ENCODE results near the gene CTIF. TPM values are rescaled to one million over a fixed set of nuclear protein-coding genes. Genes with fewer than 3 reads are reported as not detected.

CTIF gene
- total RNA-seq, 1 donor from 2014 or later: 19.5 TPM

DNA sequence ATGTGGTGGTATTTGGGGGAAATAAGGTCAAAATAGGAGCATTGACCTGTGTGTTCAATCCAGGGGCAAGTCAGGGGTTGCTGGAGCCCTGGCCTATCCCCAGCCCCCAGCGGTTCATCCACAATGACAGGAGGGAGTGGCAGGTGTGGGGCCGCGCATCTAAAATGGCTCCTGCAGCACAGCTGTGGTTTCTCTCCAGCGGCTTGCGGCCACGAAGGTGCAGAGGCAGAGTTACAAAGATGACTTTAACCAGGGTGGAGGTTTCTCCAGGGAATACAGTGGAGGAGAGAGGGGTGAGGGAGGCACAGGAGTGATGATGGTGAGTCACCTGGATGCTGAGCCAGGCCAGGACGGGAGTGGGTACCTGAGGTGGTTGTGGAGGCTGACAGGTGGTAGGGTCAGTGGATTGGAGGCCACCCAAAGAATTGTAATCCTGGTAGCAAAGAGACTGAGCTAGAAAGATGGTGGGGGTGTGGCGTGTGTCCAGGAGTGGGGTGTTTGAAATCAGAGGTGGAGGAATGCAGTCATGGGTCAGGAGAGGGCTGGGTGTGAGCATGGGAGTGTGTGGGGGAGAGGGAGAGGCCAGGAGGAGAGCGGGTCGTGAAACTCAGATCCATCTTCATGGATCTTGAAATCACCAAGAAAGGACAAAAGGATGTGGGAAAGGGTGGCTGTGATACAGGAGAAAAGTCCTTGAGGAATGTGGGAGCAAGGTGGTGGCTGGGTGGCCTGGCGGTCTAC, 83.2 kb downstream of the CTIF start:
- DNase-seq: no peak

DNA sequence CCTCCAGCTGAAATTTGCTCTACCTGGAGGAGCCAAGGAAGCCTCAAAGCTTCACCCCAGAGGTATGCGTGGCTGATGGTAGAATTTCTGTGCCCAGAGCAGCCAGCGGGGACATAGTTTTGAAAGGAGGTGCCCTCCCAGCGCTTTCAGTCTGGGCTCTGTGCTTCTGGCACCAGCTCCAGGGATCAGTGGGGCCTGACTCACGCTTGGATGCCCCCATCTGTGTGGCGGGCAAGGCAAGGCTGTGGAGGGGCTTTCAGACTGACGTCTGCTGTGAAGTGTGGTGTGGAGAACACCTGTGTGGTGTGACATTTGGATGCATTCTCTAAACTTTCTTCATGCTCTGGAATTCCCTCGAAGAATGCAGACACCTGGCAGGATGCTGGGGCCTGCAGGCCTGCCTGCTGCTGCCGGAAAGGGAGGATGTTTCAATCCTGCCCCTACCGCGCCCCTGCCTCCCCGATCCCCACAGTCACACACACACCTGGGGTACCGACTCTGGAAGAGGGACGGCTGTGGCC, 84.1 kb downstream of the CTIF start:
- DNase-seq: no peak

- peak; percentile 31 for DNase-seq
These were observed 84.8 kb downstream of the CTIF start for GRCh38 chr18:48623468-48624235.

- DNase-seq: no peak
These were observed 86.0 kb downstream of the CTIF start for GRCh38 chr18:48624856-48625255.

- DNase-seq: no peak
These were observed 88.4 kb downstream of the CTIF start for GRCh38 chr18:48627216-48627615.

- DNase-seq: peak; percentile 42
These were observed 91.0 kb downstream of the CTIF start for GRCh38 chr18:48629730-48630324.

DNA sequence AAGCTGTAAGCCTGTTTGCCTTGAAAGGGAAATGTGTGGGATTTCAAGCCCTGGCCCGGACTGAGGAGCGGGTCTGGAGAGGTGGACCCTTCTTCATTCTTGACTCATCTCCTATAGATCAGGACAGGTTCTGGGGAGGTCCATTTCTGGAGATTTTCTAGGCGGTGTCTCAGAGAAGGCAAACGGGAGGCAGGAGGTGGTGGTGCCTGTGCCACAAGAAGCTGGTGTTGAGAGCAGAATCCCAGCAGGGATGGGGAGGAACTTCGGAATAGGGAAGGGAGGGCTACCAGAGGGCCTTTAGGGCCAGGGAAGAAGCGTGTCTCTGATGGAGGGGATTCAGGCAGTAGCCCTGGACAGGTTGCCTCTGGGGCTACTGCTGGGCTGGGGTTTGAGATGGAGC, 93.0 kb downstream of the CTIF start:
- no peak for DNase-seq

DNA sequence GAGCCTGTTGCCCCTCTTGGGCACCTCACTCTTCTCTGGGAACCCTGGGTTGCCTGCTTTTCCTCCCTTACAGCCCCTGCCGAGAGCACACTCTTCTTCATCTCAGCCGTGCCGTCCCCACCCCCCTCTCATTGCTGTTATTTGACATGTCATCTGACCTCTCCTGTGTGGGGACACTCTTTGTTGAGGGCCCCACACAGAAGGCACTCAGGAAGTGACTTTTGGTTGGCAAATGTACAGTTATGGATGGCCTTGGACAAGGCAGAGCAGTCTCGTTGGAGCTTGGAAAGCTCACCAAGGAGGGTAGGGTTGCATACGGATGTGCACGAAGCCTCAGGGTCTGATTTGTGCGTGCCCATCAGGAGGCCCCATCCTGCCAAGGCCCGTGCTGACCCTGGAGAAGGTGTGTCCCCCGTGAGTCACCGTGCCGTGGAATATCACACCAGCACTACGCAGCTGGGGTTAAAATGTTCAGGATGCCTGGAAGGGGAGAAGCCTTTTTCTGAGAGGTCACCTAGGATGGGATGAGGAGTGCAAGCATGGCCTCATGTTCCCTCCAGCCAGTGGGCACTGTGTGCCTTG, 93.9 kb downstream of the CTIF start:
- no peak for DNase-seq

GRCh38 chr18:48634491-48634890, 95.7 kb downstream of the CTIF start:
- DNase-seq: no peak

GRCh38 chr18:48634975-48635374, 96.1 kb downstream of the CTIF start:
- no peak for DNase-seq

DNA sequence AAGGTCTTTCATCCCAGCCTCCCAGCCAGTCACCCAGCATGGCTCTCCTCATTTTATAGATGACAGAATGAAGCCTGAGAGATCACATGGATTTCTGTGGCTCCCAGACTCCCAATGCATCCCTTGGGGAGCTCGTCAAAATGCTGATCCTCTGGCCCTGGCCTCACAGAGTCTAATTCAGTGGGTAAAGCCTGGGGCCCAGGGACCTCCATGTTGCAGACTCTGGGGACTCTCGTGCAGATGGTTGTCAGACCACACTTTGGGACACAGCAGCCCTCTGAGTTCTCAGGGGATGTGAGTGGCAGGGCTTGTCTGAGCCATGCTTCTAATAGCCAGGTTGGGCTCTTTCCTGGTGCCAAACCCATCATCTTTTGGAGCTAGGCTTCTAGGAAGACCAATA, 97.0 kb downstream of the CTIF start:
- no peak for DNase-seq

- DNase-seq: no peak
These were observed 97.6 kb downstream of the CTIF start for GRCh38 chr18:48636436-48636835.

GRCh38 chr18:48637081-48637990, 98.5 kb downstream of the CTIF start:
- no peak for DNase-seq

DNA sequence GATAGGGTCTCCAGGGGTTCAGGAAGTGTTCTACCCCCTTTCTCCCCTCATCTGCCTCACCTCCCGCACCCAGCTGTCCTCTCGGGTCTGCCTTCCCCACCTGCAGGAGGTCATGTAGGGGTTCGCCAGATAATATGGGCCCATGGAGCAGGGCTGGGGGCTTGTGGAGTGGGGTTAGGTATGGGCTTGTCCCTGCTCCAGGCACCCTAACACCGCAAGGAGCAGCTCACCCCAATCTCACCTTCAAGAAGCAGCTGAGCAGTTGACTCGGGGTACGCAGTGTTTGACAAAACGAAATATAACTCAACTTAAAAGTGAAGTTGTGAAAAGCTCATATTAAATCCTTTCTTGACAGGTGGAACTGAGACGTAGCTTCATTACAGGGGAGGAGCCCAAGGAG, 99.6 kb downstream of the CTIF start:
- no peak for DNase-seq

DNA sequence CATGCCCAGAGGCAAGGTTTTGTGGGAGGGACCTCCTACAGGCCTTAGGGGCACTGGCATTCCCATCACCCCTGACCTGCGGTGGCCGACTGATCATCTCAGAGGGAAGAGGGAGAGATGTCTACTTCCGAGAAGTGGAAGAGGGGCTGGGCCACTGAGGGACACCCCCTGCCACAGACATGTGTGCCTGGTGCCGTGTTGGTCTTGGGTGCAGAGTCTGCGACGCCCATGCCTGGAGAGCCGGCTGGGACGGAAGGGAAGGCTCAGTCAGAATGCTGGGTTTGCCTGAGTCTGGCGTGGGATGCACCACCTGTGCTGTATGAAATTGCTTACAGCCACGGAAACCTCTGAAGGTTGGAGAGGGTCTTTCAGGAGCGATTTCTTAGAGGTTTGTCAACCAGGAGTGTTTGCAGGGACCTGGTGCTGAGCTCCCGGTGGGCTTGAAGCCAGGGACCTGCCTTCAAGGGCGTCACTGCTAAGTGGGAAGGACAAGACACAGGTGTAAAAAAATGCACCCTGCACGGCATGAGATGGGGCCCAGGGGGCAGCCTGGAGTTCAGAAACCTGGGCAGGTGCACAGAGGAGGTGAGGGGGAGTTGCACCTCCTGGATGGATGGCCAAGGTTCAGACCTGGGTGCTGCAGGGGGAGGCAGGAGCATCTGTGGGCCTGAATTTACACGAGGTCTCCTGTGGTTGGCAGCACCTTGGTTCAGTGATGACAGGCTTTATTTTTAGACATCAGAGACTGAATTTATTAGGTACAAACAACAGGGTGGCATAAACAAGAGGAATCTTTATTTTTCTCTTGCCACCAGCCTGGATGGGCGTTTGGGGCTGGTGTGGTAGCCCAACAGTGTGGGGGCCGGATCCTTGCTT, 100.3 kb downstream of the CTIF start:
- no peak for DNase-seq

DNA sequence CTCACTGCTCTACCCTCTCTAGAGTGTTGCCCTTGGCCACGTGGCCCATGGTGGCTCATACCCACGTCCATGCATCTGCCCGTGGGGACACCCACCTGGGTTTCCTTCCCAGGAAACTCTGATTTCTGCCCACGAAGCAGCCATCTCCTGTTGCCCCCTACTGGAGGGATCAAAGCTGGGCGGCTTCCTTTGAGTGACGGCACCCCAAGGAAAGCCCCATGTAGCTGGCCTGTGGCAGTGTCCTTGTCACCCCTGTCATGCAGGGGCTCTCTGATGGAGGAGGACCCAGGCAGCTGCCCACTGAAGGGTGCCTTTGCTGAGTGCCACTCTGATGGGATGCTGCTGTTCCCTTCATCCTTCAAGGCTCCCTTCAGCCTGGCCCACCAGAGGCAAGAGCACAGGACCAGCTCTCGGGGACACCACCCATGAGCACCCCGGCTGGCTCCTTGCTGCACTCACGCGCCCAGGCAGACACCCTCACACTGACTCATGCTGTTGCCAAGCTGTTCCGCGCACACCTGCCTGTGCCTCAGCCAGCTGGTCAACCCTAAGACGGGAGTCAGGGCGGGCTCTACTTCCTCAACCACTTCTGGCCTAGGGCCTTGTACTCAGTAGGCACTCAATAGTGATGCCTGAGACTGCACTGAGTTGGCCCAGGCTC, 101.1 kb downstream of the CTIF start:
- DNase-seq: no peak

DNA sequence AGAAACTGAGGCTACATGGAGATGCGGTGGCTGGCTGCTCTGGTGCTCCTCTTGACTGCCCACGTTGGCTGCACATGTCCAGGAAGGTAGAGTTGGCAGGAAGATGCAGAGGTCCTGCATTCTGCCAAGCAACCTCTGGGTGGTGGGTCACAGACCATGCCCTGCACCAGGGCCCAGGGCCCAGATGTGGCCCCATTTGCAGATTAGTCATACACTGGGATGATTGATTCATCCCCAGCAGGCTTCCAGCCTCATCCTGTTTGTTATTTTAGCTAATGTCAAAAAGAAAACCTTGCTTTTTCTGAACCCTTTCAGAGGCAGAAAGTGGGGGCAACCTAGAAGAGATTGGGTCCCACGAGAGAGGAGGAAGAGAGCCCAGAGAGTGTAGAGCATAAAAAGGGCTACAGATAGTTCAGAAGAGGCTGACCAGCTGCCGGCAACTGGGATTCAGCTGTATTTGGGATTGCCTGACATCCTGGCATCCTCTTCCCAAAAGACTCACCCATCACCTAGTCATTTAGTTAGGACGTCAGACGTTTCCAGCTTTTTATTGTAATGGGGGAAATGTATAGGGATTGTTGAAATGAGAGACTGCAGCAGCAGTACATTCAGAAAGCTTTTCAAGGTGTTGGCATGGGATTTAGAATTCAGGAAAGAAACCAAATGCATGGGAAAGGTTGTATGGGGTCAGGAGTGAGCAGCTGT, 101.9 kb downstream of the CTIF start:
- no peak for DNase-seq

GRCh38 chr18:48641981-48642380, 103.2 kb downstream of the CTIF start:
- no peak for DNase-seq

- no peak for DNase-seq
These were observed 103.7 kb downstream of the CTIF start for GRCh38 chr18:48642503-48642902.

Data from skin of body (tissue), 2 donors.